Adipose tissue (tissue), 3 donors: Measurements from ENCODE around the gene CC2D2A. TPM values are rescaled to one million over a fixed set of nuclear protein-coding genes. Genes with fewer than 3 reads are reported as not detected.

ENCODE experiments used
- H3K27ac ChIP-seq: one replicate; pipeline ENCODE4 v1.5.1; 2013; ENCODE audit warnings: low read depth, low read length
- WGBS, 3 donors: extraction: QIAGEN DNeasy Blood & Tissue Kit; methylation state at CpG; one replicate each; pipeline ENCODE4 v1.1.7; 2013; 5-methylcytosine and 5-hydroxymethylcytosine counted together
- polyA plus RNA-seq, 3 donors: library from polyadenylated mRNA; stranded (reverse); fragments of 200-250 nt; gene quantifications; one replicate each; pipeline ENCODE4 v1.2.3, GENCODE V29; 2013
- donor health status: healthy with polysubstance abuse.
- donor health status: Bipolar disorder and iron deficiency.
- donor health status: healthy.

The CC2D2A gene
- polyA plus RNA-seq, 3 donors, result 3.4 to 39.4 (median 5.8) TPM

- no peak overlapping the region for H3K27ac ChIP-seq
- WGBS, 3 donors, result 80 to 87% (median 81%) methylated on average over 6 of the region's 6 CpGs
These were observed 74.0 kb downstream of the CC2D2A start for GRCh38 chr4:15543537-15544247.

GRCh38 chr4:15544248-15544729 is 74.6 kb downstream of the CC2D2A start:
- WGBS, 3 donors, result 70 to 83% (median 74%) methylated on average over 1 of the region's 1 CpG
- no peak overlapping the region for H3K27ac ChIP-seq

GRCh38 chr4:15545371-15545770 is 75.7 kb downstream of the CC2D2A start:
- H3K27ac ChIP-seq, result no peak overlapping the region
- 34 to 92% (median 85%) methylated on average over 2 of the region's 2 CpGs for WGBS, 3 donors

- no peak overlapping the region for H3K27ac ChIP-seq
- 54 to 72% (median 56%) methylated on average over 3 of the region's 3 CpGs for WGBS, 3 donors
These were observed 77.7 kb downstream of the CC2D2A start for GRCh38 chr4:15547392-15547791.

DNA sequence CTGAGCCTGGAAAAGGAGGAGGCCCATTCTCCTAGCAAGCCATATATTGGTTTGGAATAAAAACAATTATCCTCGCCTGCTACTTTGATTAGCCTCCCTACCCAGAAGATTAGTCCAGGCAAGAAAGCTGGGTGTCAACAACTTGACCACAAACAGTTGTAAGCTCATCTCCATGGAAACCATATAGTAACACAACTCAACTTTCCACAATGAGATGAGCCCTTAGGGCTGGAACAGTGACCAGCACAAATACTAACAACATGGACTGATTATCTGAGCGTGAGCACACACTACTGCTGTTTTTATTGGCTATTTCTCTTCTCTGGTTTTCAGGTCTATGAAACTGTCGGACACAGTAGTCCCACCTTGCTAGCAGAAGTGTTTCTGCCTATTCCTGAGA is 80.8 kb downstream of the CC2D2A start:
- no peak overlapping the region for H3K27ac ChIP-seq
- WGBS, 3 donors, result 93 to 97% (median 94%) methylated on average over 3 of the region's 3 CpGs

DNA sequence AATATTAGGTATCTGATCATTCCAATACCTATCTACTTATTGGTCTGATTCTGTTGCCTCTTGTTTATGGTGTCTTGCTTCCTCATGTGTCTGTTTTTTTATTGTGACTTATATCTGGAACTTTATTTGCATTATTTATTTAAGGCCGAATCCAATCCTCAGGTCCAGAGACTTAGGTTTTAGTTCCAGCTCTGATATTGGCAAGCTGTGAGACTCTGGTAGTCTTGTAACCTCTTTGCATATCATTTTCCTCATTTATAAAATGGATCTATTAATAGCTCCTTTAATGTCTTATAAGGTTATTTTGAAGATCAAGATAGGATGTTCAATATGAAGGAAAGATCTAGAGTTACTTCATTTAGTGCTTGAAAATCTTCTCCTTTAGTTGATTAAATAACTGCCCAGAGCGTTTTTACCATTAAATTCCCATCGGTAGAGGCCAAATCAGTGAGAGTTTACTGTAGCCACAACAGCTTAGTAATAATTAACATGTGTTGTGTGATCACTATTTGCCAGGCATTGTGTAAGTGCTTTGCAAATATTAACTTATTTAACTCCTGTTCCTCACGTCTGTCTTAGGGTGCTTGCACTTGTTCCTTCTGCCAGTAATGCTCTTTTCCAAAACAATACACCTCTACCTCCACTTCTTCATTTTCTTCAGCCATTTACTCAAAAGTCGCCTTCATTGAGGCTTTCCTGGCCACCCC is 82.2 kb downstream of the CC2D2A start:
- 28 to 83% (median 70%) methylated on average over 5 of the region's 5 CpGs for WGBS, 3 donors
- H3K27ac ChIP-seq, result no peak overlapping the region

DNA sequence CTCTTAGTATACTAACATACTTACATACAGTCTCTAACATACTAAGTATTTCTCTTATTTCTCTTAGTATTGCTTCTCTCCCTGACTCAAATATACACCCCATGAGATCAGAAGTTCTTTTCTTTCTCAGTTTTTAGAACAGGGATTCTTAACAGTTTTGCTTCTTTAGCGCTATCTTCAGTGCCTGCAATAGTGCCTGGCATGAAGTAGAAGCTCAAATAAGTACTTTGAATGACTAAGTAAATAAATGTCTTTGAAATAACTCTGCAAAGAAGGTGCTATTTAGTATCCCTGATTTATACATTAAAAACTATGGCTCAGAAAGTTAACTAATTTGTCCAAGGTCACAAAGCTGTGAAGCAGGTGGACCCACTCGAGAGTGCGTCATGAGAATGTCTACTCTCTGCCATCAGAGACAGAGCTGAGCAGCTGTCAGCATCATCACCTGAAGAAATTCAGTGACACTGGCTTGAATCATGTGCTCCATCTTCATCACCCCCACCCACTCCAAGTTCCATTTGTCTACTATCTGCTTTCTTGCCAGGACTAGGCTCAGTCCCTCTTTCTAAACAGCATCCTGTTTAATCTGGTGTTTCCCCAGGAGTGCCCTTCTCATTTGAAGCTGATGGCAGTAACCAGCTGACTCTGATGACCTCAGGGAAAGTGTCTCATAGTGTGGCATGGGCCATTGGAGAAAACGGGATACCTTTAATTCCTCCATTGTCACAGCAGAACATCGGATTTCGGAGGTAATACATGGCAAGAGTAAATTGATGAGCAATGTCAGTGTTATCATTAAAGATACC is 83.1 kb downstream of the CC2D2A start:
- WGBS, 3 donors, result 69 to 96% (median 96%) methylated on average over 6 of the region's 6 CpGs
- no peak overlapping the region for H3K27ac ChIP-seq

DNA sequence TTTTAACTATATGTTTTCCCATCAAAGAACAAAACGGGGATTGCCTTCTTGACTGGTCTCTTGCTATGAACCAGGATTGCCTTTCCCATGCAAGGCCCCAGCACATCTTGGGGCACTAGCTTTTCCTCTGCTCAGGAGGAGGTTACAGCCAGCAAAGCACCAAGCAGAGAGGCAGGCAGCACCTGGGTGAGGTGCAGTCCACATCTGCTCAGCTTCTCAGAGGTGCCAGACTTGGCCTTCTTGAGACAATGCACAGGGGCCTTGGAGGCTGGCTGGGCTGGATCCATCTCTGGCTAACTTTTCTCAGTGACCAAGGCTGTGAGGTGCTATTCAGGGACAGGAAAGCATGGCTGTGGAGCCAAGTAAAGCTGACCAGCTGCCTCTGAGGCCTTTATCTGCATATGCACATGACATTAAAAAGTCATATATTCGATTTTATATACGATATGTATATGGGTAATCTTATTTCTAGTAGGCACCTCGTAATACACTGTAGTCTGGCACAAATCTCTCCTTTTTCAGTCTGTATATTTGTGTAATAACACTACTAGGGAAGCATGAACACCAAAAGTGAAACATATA is 86.9 kb downstream of the CC2D2A start:
- H3K27ac ChIP-seq, result no peak overlapping the region
- WGBS, 3 donors, result 45 to 97% (median 94%) methylated on average over 4 of the region's 4 CpGs

DNA sequence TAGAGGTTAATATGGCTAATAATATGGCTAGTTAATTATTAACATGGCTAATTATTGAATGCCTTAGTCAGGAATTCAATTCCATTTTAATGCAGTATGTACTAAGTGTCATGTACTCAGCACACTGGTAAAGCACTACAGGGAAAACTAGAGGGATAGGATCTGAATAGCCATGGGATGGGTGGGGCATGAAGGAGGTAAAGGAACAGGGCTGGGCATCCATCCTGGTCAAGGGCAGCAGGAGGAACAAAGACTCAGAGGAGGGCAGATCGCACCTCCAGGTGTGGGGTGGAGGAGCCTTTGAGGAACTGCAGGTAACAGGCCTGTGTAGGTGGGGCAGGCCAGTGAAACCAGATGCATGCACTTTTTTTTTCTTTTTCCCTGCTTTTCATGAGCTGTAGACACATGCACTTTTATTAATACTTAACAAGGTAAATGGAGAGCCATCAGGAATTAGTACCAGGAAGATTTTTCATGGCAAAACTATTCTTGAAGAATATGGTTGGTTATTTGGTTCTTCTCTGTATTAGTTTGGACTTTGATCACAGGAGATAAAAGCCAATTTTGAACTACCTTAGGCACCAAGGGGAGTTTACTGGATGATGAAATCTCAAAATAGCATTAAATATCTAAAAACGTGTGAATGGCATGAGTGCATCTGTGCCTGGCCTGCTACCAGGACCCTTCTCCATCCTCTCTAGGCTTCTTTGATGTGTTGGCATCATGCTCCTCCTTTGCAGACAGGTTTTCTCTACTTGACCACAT is 88.3 kb downstream of the CC2D2A start:
- WGBS, 3 donors, result 61 to 82% (median 80%) methylated on average over 2 of the region's 2 CpGs

GRCh38 chr4:15558561-15558960 is 88.9 kb downstream of the CC2D2A start:
- H3K27ac ChIP-seq, result no peak overlapping the region
- WGBS, 3 donors, result 91 to 100% (median 93%) methylated on average over 2 of the region's 2 CpGs

More for the DNA sequence above, 88.3 kb downstream of the CC2D2A start:
- no peak overlapping the region for H3K27ac ChIP-seq

GRCh38 chr4:15562114-15562513 is 92.4 kb downstream of the CC2D2A start:
- no peak overlapping the region for H3K27ac ChIP-seq
- WGBS, 3 donors, result 53 to 71% (median 63%) methylated on average over 3 of the region's 3 CpGs

- H3K27ac ChIP-seq, result no peak overlapping the region
These were observed 92.9 kb downstream of the CC2D2A start for GRCh38 chr4:15562623-15563022.

- H3K27ac ChIP-seq, result no peak overlapping the region
- WGBS, 3 donors, result 80 to 88% (median 85%) methylated on average over 6 of the region's 6 CpGs
These were observed 94.2 kb downstream of the CC2D2A start for GRCh38 chr4:15563871-15564270.

GRCh38 chr4:15568821-15569220 is 99.1 kb downstream of the CC2D2A start:
- no peak overlapping the region for H3K27ac ChIP-seq

DNA sequence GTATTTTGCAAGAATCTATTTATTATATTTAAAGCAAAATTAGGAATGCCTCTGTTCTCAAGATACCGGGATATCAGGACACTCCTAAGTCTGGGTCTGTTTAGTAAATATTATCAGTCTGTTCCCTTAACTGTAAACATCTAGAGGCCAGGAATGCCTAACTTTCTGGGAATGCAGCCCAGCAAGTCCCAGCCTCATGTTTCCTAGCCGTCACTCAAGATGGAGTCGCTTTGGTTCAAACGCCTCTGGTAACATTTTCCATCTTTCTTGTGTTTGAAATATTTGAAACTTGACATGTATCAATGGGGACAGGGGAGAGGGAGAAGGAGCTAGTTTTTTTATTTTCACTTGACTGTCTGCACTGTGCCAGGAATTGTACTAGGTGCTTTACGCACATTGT is 100.1 kb downstream of the CC2D2A start:
- H3K27ac ChIP-seq, result no peak overlapping the region
- WGBS, 3 donors, result 95 to 97% (median 96%) methylated on average over 5 of the region's 5 CpGs

GRCh38 chr4:15575966-15576365 is 106.3 kb downstream of the CC2D2A start:
- WGBS, 3 donors, result 59 to 98% (median 62%) methylated on average over 2 of the region's 2 CpGs
- no peak overlapping the region for H3K27ac ChIP-seq

- H3K27ac ChIP-seq, result no peak overlapping the region
These were observed 107.8 kb downstream of the CC2D2A start for GRCh38 chr4:15577508-15577907.

GRCh38 chr4:15584785-15585184 is 115.1 kb downstream of the CC2D2A start:
- 97% methylated on average over 1 of the region's 1 CpG for WGBS, 3 donors
- no peak overlapping the region for H3K27ac ChIP-seq
